WERI-Rb-1 (cell line): ENCODE results near the gene ZNF106.

Experiments used
- DNase-seq: peaks from one replicate; pipeline ENCODE4 v3.0.0-alpha.2; 2020
- H3K27ac ChIP-seq: fragments of 250-450 bp; sonication (Bioruptor Pico); 2 replicates; pipeline ENCODE4 v1.5.1; 2020; ENCODE audit warnings: mild to moderate bottlenecking, moderate library complexity
- H3K27me3 ChIP-seq: fragments of 250-450 bp; sonication (Bioruptor Pico); 2 replicates; pipeline ENCODE4 v1.5.1; 2021; ENCODE audit warnings: mild to moderate bottlenecking, low read depth, moderate library complexity; ENCODE audit not compliant: insufficient read depth, severe bottlenecking
- H3K36me3 ChIP-seq: fragments of 250-450 bp; sonication (Bioruptor Pico); 2 replicates; pipeline ENCODE4 v1.5.1; 2020; ENCODE audit warnings: mild to moderate bottlenecking, moderate library complexity
- H3K4me3 ChIP-seq: 2 replicates; pipeline ENCODE4 v1.5.1; 2011; ENCODE audit warnings: low read depth, mild to moderate bottlenecking, control low read depth, low read length
- H3K9me3 ChIP-seq: fragments of 250-450 bp; sonication (Bioruptor Pico); 2 replicates; pipeline ENCODE4 v1.5.1; 2021; ENCODE audit warnings: mild to moderate bottlenecking, moderate library complexity; ENCODE audit not compliant: severe bottlenecking
- TF ChIP-seq, protein P1 (sequence below): IDR thresholded peaks from 2 replicates; pipeline ENCODE4 v1.5.1; 2011; ENCODE audit warnings: low read depth, mild to moderate bottlenecking, control low read depth, inconsistent platforms, low read length

ZNF106 gene

DNA sequence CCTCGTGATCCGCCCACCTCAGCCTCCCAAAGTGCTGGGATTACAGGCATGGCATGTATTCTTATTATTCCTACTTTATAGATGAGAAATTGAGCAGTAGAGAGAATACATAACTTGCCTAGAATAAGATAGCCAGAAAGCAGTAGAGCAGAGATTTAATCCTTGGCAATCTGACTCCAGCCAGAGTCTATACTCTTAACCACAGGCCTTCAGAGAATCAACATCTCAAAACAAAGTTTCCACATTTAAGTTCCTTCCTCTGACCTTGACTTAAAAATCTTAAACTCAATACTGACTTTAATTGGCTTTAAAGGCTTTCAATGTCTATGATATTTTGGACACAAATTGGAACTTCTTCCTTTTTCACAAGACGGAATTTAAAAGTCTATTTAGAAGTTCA, 37.1 kb downstream of the ZNF106 start:
- Histone ChIP-seq H3K27me3 (no peaks in the 10 kb centered on the region), H3K9me3 (no peaks in the 10 kb centered on the region), H3K36me3 (peaks cover 26% of the 10 kb centered on the region), H3K4me3 (no peak overlapping the region), H3K27ac (no peak overlapping the region)
- no peak for DNase-seq
- TF ChIP-seq, protein P1, sequence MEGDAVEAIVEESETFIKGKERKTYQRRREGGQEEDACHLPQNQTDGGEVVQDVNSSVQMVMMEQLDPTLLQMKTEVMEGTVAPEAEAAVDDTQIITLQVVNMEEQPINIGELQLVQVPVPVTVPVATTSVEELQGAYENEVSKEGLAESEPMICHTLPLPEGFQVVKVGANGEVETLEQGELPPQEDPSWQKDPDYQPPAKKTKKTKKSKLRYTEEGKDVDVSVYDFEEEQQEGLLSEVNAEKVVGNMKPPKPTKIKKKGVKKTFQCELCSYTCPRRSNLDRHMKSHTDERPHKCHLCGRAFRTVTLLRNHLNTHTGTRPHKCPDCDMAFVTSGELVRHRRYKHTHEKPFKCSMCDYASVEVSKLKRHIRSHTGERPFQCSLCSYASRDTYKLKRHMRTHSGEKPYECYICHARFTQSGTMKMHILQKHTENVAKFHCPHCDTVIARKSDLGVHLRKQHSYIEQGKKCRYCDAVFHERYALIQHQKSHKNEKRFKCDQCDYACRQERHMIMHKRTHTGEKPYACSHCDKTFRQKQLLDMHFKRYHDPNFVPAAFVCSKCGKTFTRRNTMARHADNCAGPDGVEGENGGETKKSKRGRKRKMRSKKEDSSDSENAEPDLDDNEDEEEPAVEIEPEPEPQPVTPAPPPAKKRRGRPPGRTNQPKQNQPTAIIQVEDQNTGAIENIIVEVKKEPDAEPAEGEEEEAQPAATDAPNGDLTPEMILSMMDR: no peak

DNA sequence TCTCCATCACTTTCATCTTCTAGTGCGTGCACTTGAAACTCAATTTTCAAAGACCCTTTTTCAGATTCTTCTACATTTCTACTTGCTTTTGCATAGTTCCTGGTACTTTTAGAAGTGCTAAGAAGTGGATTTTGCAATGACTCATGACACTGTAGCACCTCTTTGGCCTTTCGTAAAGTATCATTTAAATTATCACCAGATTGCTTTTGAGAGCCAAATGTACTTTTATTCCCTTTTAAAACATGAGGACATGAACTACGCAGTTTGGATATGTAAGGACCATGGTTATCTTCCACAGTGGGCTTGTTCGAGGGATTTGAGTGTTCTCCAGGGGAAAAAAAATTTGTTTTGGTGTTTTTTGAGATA, 40.5 kb downstream of the ZNF106 start:
- TF ChIP-seq, protein P1: no peak
- no peak for DNase-seq
- Histone ChIP-seq H3K4me3 (no peak overlapping the region), H3K36me3 (peaks cover 41% of the 10 kb centered on the region), H3K27me3 (no peaks in the 10 kb centered on the region), H3K27ac (no peak overlapping the region), H3K9me3 (no peaks in the 10 kb centered on the region)

DNA sequence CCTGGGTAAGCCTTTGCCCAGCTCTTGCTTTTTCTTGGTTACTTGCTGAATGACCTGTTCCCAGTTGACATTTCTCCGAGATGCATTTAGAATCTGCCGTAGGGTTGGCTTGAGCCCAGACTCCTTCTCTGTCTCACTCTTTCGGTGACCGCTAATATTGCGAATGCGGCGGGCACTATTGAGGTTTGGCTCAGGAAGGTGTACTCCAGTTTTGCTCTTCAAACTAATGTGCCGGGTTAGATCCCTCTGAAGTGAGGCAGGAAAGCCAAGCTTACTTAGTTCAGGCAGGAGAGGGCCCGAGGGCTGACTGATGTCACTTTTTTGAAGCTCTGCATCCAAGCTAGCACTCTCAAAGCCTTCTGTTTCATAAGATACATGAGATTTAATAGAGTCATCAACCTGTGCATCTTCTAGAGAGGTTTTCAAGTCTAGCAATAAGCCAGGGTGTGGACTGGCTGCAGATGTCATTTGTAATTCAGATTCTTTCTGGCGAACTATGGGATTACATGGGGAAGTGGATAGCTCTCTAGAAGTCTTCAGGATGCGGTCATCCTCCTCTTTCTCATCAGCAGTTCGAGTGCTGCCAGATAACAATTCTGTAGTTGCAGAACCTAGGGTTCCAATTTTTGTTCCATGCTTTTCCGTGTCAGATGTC, 41.0 kb downstream of the ZNF106 start:
- H3K27ac ChIP-seq: no peak overlapping the region
- no peaks in the 10 kb centered on the region for H3K27me3 ChIP-seq
- TF ChIP-seq, protein P1: no peak
- H3K36me3 ChIP-seq: peaks cover 46% of the 10 kb centered on the region
- no peak overlapping the region for H3K4me3 ChIP-seq
- DNase-seq: no peak
- no peaks in the 10 kb centered on the region for H3K9me3 ChIP-seq

DNA sequence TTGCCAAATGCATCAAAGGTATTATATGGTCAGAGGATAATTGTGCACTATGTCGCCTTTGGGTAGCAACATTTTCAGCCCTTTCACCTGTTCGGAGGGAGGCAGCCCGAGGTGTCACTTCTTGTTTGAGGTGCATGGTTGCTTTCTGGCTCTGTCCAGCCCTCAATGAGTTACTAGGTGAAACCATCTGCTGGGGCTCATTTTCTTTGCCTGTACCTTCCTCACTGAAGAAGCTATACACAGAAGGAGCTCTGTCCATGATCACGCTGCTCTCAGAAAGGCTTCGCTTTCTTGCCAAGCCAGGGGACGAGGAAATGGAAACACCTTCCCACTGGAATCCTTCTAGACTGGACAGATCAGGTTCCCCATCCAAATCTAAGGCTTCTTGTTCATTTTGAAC, 42.7 kb downstream of the ZNF106 start:
- Histone ChIP-seq H3K36me3 (peaks cover 53% of the 10 kb centered on the region), H3K27ac (no peak overlapping the region), H3K9me3 (no peaks in the 10 kb centered on the region), H3K4me3 (no peak overlapping the region), H3K27me3 (no peaks in the 10 kb centered on the region)
- TF ChIP-seq, protein P1: no peak
- no peak for DNase-seq

DNA sequence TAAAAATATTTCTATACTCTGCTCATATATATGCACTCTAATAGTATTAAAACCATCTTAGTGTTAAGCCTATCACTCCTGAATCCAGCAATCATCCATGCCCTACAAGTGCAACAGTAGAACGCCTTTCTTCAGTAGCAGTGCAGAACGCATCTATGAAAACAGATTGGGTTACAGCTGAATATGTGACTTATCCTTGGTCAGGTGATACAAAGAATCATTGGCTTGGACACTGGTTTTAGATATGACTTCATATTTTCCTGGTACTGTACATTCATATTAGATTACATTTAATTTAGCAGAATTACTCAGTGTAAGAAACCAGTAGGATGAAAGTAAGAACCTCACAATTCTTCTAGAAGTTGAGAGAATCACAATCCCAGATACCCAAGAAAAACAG, 43.3 kb downstream of the ZNF106 start:
- no peak overlapping the region for H3K4me3 ChIP-seq
- H3K9me3 ChIP-seq: no peaks in the 10 kb centered on the region
- no peak for DNase-seq
- H3K27me3 ChIP-seq: no peaks in the 10 kb centered on the region
- peaks cover 53% of the 10 kb centered on the region for H3K36me3 ChIP-seq
- TF ChIP-seq, protein P1: no peak
- no peak overlapping the region for H3K27ac ChIP-seq

DNA sequence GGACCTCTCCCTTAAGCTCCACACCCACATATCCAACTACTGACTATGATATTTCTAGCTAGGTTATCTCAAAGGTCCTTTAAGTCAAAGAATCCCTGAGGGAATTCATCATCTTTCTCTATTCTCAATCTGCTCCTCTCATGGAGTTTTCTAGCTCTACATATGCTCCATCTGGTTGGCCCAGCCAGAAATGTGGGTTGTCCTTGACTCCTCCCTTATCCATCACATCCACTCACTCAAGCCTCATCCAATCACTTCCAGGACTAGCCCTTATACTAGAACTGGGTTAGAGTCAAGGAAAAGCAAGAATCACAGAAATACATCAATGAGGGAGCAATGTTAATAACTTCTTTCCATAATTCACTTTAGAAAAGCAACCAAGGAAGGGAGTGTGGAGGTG, 45.4 kb downstream of the ZNF106 start:
- Histone ChIP-seq H3K4me3 (no peak overlapping the region), H3K27ac (no peak overlapping the region), H3K27me3 (no peaks in the 10 kb centered on the region), H3K9me3 (no peaks in the 10 kb centered on the region), H3K36me3 (peaks cover 53% of the 10 kb centered on the region)
- no peak for DNase-seq
- TF ChIP-seq, protein P1: no peak
